Measurements from ENCODE around the gene IPCEF1. TPM values are rescaled to one million over a fixed set of nuclear protein-coding genes. Genes with fewer than 3 reads are reported as not detected.
A peak's percentile ranks its signal among the peaks of the same experiment; 100 is the strongest.

The IPCEF1 gene
- total and polyA plus RNA-seq, 2 of the 4 experiments (the other 2 are of a cell fraction): under 0.01 to 0.03 TPM

DNA sequence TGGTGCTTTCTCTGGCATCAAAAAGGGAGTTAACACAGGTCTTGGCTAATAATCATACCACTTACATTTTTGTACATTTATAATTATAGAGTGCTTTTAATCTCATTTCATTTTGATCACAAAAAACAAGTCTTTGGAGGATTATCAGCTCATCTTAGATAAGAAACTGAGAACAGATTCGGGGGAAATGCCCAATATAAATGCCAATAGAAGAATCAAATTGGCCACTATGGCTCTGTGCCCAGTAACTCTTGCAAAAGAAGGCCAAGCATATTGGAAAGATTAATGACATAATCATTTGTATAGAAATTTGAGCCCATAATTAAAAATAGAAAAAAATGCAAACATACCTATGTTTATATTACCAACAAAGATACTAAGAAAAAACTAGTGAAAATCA lies 42.5 kb downstream of the IPCEF1 start:
- in situ Hi-C loops (cut with MboI; ENCODE audit: low sequenced_read_pairs): no loop called here
- Histone ChIP-seq H3K27ac (ENCODE audit: insufficient read depth, low read length) (no peak overlapping the region), H4K8ac (ENCODE audit: low read depth in 2 of 2, low read length in 2 of 2) (no peak overlapping the region), H4K91ac (ENCODE audit: insufficient read depth, low read depth, low read length) (no peak overlapping the region), H3K9me1 (ENCODE audit: insufficient read depth, low read length) (no peaks in the 10 kb centered on the region), H3K4ac (ENCODE audit: low read depth, low read length) (no peak overlapping the region), H3K9me3 (ENCODE audit: control insufficient read depth, insufficient read depth, low read length) (no peaks in the 10 kb centered on the region), H2AK5ac (ENCODE audit: low read depth, low read length) (no peak overlapping the region), H2BK120ac (ENCODE audit: low read depth, low read length) (no peak overlapping the region), H3K27me3 (ENCODE audit: control insufficient read depth, insufficient read depth, low read length) (no peaks in the 10 kb centered on the region), H3K4me2 (ENCODE audit: low read depth, low read length) (no peak overlapping the region), H2AK9ac (replicated peaks; ENCODE audit: low read depth, low read length, poor library complexity) (no peak overlapping the region), H3K18ac (ENCODE audit: low read depth, low read length) (peak overlapping the region; percentile 59; the same call in 1 of the 2 replicates), H4K20me1 (ENCODE audit: insufficient read depth, low read length) (no peaks in the 10 kb centered on the region), H2BK5ac (ENCODE audit: low read depth, low read length, poor library complexity, severe bottlenecking) (no peak overlapping the region), H3K4me1 (ENCODE audit: control insufficient read depth, insufficient read depth, low read length) (peaks cover 6% of the 10 kb centered on the region), H2BK20ac (ENCODE audit: low read depth, low read length) (no peak overlapping the region), H3K14ac (replicated peaks; ENCODE audit: low read depth, low read length) (no peak overlapping the region), H3K9ac (ENCODE audit: low read depth, low read length) (no peak overlapping the region), H2BK15ac (ENCODE audit: low read depth, low read length) (no peak overlapping the region; the same call in 2 of the 3 replicates), H3K36me3 (ENCODE audit: control insufficient read depth, insufficient read depth, low read length) (no peaks in the 10 kb centered on the region), H4K5ac (ENCODE audit: low read depth, low read length) (no peak overlapping the region), H3K4me3 (ENCODE audit: insufficient read depth, low read depth, low read length) (no peak overlapping the region), H2AFZ (replicated peaks; ENCODE audit: low read length, poor library complexity) (no peak overlapping the region), H3K23ac (ENCODE audit: low read depth, low read length) (no peak overlapping the region), H3K56ac (ENCODE audit: extremely low read depth, insufficient read depth, low read length) (no peak overlapping the region), H3K79me1 (ENCODE audit: low read depth in 1 of 2, low read length in 2 of 2) (no peaks in the 10 kb centered on the region; a peak in 1 of 4 replicates)
- BruUV-seq (replicated peaks): no TSS peak
- WGBS, 2 experiments (ENCODE audit: extremely low coverage in 2 of 2, insufficient read length in 1 of 2): no CpG with 5 or more reads among the region's 1 CpG
- intact Hi-C loops (cut with micrococcal nuclease): no loop called here
- ChIA-PET CTCF (no interaction called here), POLR2A (ENCODE audit: unreplicated experiment) (no interaction called here)
- no peak for DNase-seq
- dilution Hi-C loops (cut with HindIII; ENCODE audit: low sequenced_read_pairs, unreplicated experiment): no loop called here
- no peak for ATAC-seq (ENCODE audit: low read depth)
- TF ChIP-seq POLR2A (IDR thresholded peaks at IDR 0.05; ENCODE audit: low read depth, low read length) (no peak), MXI1 (IDR thresholded peaks at IDR 0.05; ENCODE audit: borderline replicate concordance, low read depth, low read length) (no peak), MAFK (IDR thresholded peaks at IDR 0.05; ENCODE audit: low read depth, low read length) (no peak), MAZ (IDR thresholded peaks at IDR 0.05; ENCODE audit: borderline replicate concordance, low read depth, low read length) (no peak), CHD1 (IDR thresholded peaks at IDR 0.05; ENCODE audit: low read depth, low read length) (no peak), SMC3 (IDR thresholded peaks at IDR 0.05; ENCODE audit: low read depth, low read length) (no peak), CEBPB (IDR thresholded peaks at IDR 0.05; ENCODE audit: low read depth, low read length) (no peak), RAD21 (IDR thresholded peaks at IDR 0.05; ENCODE audit: low read length) (no peak), FOS (IDR thresholded peaks at IDR 0.05; ENCODE audit: low read depth, low read length) (no peak), NFE2L2 (IDR thresholded peaks at IDR 0.05; ENCODE audit: low read depth, low read length) (no peak)
- TF ChIP-seq, protein P1, sequence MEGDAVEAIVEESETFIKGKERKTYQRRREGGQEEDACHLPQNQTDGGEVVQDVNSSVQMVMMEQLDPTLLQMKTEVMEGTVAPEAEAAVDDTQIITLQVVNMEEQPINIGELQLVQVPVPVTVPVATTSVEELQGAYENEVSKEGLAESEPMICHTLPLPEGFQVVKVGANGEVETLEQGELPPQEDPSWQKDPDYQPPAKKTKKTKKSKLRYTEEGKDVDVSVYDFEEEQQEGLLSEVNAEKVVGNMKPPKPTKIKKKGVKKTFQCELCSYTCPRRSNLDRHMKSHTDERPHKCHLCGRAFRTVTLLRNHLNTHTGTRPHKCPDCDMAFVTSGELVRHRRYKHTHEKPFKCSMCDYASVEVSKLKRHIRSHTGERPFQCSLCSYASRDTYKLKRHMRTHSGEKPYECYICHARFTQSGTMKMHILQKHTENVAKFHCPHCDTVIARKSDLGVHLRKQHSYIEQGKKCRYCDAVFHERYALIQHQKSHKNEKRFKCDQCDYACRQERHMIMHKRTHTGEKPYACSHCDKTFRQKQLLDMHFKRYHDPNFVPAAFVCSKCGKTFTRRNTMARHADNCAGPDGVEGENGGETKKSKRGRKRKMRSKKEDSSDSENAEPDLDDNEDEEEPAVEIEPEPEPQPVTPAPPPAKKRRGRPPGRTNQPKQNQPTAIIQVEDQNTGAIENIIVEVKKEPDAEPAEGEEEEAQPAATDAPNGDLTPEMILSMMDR (conservative IDR thresholded peaks at IDR 0.05; ENCODE audit: low read depth, low read length): no peak
- TF ChIP-seq, protein P2, sequence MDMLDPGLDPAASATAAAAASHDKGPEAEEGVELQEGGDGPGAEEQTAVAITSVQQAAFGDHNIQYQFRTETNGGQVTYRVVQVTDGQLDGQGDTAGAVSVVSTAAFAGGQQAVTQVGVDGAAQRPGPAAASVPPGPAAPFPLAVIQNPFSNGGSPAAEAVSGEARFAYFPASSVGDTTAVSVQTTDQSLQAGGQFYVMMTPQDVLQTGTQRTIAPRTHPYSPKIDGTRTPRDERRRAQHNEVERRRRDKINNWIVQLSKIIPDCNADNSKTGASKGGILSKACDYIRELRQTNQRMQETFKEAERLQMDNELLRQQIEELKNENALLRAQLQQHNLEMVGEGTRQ (IDR thresholded peaks at IDR 0.05; ENCODE audit: low read depth, low read length): no peak
- TF ChIP-seq, protein P3, sequence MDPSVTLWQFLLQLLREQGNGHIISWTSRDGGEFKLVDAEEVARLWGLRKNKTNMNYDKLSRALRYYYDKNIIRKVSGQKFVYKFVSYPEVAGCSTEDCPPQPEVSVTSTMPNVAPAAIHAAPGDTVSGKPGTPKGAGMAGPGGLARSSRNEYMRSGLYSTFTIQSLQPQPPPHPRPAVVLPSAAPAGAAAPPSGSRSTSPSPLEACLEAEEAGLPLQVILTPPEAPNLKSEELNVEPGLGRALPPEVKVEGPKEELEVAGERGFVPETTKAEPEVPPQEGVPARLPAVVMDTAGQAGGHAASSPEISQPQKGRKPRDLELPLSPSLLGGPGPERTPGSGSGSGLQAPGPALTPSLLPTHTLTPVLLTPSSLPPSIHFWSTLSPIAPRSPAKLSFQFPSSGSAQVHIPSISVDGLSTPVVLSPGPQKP (IDR thresholded peaks at IDR 0.05; ENCODE audit: borderline replicate concordance, low read depth, low read length): no peak
